WI38 (cell line): ENCODE results near the gene ZNF550.

Experiments
- H3K4me3 ChIP-seq: 2 replicates; pipeline ENCODE4 v1.5.1; 2011; ENCODE audit warnings: low read depth, mild to moderate bottlenecking, control low read depth, low read length
- TF ChIP-seq, protein P1 (sequence below): IDR thresholded peaks from 2 replicates; pipeline ENCODE4 v1.5.1; 2012; ENCODE audit warnings: low read depth, mild to moderate bottlenecking, control low read depth, low read length

The ZNF550 gene

DNA sequence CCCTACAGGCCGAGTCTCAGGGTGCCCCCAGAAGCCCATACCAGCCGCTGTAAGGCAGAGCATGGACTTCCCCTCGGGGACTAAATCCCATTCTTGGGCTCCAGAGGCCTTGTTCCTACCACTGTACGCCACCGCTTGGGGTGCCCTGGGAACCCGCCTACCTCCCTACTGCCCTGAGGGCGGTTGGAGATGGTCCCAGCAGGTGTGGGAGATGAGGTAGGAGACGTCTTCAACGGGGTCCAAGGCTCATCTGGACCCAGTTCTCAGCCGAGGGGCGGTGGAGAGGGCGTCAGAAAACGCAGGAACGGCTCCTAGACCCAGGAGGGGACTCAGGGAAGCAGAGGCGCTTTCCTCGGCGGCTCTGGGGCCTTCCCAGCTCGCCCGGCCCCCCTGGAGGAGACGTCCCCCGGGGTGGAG lies 23.4 kb upstream of the ZNF550 start:
- TF ChIP-seq, protein P1, sequence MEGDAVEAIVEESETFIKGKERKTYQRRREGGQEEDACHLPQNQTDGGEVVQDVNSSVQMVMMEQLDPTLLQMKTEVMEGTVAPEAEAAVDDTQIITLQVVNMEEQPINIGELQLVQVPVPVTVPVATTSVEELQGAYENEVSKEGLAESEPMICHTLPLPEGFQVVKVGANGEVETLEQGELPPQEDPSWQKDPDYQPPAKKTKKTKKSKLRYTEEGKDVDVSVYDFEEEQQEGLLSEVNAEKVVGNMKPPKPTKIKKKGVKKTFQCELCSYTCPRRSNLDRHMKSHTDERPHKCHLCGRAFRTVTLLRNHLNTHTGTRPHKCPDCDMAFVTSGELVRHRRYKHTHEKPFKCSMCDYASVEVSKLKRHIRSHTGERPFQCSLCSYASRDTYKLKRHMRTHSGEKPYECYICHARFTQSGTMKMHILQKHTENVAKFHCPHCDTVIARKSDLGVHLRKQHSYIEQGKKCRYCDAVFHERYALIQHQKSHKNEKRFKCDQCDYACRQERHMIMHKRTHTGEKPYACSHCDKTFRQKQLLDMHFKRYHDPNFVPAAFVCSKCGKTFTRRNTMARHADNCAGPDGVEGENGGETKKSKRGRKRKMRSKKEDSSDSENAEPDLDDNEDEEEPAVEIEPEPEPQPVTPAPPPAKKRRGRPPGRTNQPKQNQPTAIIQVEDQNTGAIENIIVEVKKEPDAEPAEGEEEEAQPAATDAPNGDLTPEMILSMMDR = no peak
- peak overlapping the region; percentile 89 for H3K4me3 ChIP-seq

DNA sequence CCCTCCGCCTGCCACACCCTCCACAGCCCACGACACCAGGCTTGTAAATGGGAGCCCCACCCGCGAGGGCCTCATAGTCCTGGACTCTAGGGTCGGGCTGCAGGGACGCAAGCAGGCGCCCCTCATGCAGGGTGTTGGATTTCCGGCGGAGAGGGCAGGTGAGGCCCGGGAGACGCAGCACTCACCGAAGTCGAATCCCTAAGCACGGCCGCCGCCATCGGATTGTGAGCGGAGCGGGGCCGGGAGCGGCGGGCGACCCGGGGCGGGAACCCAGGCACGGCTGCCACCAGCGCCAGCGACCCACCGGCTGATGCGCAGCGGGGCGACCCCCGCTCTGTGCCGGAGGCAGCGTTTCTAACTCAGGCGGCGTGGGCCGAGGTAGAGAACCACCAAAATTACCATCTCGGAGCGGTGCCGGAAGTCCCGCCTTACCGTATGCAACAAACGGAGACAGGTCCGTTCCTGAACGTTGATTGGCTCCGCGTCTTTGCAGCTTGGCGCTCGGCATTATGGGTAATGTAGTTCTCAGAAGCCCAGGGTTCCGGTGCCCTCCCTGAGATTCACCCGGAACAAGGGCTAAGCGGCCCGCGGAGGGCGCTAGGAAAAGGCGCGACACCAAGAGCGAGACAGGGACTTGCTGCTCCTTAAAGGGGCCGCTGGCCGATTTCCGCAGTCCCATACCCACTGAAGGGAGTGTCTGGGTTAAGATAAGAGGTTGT lies 19.0 kb upstream of the ZNF550 start, which contains the start of gene ZNF416:
Gene ZNF416, minus strand, starts transcription at position 425 of the 719 bp plus-strand sequence. Its CDS starts 207 bp downstream, at position 218.
- TF ChIP-seq, protein P1 = no peak
- peak within 1 kb of the TSS; percentile 91 for H3K4me3 ChIP-seq

DNA sequence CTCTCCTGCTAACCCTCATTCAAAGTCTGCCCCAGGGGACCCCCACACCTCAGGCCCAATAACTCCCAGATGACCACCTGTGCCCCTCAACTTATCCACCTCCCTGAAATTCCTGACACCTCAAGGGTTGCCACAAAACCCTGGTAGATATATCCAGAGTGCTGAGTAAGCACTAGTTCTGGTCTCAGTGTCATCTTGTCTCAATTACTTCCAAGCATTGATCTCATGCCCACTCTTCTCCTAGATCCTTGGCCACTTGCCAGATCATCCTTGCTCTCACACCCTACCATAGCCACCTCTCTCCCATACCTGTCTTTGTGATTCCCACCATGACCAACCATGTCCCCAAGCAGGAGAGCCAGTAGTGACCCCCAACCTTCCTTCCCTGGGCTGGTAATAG lies 17.0 kb upstream of the ZNF550 start:
- no peak overlapping the region for H3K4me3 ChIP-seq
- TF ChIP-seq, protein P1 = no peak

DNA sequence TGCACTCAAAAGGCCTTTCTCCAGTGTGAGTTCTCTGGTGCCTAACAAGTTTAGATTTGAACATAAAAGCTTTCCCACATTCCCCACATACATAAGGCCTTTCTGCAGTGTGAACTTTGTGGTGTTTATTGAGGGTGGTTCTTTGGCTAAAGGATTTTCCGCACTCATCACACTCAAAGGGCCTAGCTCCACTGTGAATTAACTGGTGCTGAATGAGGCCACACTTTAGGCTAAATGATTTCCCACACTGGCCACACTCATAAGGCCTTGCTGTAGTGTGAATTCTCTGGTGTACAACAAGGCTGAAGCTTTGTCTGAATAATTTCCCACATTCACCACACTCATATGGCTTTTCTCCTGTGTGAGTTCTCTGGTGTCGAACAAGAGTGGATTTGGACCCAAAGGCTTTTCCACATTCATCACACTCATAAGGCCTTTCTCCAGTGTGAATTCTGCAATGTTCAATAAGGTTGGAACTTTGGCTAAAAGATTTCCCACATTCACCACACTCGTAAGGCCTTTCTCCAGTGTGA lies 12.8 kb upstream of the ZNF550 start:
- no peak overlapping the region for H3K4me3 ChIP-seq

DNA sequence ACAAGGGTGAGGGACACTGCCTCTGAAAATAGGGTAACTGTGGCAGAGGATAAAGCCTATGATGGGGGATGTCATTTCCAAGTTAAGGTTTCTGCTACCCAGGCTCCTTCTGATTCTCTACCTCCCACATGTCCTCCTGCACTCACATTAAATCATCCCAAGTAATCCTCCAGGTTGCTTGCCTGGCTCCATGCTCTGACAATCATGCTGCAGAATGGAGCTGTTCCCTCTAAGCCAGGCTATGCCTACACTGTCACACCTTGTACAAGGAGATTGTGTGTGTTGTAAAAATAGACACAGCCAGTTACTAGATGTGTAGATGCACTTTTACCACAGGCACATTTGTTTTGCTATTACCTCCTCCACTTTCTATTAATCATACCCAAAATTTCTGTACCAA lies 11.0 kb upstream of the ZNF550 start:
- TF ChIP-seq, protein P1 = no peak
- no peak overlapping the region for H3K4me3 ChIP-seq

More for the DNA sequence above, 12.8 kb upstream of the ZNF550 start:
- TF ChIP-seq, protein P1 = no peak

DNA sequence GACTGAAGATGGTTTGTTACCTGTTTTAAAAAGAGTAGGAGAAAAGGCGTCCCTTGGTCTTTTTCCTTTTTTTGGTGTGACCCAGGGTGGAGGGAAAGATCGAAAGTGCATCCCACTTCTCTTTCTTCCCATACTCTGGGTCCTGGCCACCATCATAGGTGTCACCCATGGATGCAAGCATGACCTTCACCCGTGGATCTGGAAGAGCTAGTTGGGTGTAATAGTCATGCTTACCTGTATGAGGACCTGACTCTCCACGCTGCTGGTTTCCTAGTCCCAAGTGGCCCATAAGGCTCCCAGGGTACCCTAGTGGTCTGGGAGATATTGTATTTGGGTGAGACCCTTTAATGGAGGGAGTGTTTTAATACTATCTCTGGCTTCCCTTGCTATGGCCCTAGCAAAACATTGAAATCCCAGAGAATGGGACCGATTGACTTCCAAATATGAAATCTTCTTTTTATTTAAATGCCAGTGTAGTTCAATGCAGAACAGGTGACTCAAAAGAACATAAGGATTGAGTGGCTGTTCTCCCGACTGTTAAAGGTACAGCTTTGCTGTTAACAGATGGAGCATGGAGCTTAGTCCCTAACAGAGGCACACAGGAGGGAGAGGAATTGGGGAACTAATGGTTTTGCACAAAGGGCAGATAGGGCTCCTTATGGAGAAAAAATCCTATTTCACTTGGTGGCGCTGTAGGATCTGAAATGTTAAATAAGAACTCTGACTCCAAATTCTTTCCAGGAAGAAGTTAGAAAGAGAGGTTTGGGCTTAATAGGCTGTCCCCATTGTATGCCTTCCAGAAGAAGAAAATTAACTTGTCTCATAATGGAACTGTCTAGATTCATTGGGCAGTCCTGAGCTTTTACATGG lies 7.0 kb upstream of the ZNF550 start:
- no peak overlapping the region for H3K4me3 ChIP-seq
- TF ChIP-seq, protein P1 = no peak
